ENCODE results near the gene HPX. TPM values are rescaled to one million over a fixed set of nuclear protein-coding genes. Genes with fewer than 3 reads are reported as not detected.

Gene HPX
- total RNA-seq, 6 experiments from 2014 or later, result 0.29 to 0.76 (median 0.55) TPM

GRCh38 chr11:6390718-6391469 is 49.9 kb downstream of the HPX start:
- Mint-ChIP-seq H3K4me3 (peak overlapping the region; percentile 92), H3K27me3 (ENCODE audit: insufficient read depth) (no peaks in the 10 kb centered on the region), H3K27ac (peak overlapping the region; percentile 53; the same call in 1 of the 2 replicates), H3K4me1 (ENCODE audit: low read depth) (peaks cover 47% of the 10 kb centered on the region), H3K36me3 (ENCODE audit: low read depth) (peaks cover 5% of the 10 kb centered on the region), H3K9me3 (no peaks in the 10 kb centered on the region)
- TF ChIP-seq, protein P1, sequence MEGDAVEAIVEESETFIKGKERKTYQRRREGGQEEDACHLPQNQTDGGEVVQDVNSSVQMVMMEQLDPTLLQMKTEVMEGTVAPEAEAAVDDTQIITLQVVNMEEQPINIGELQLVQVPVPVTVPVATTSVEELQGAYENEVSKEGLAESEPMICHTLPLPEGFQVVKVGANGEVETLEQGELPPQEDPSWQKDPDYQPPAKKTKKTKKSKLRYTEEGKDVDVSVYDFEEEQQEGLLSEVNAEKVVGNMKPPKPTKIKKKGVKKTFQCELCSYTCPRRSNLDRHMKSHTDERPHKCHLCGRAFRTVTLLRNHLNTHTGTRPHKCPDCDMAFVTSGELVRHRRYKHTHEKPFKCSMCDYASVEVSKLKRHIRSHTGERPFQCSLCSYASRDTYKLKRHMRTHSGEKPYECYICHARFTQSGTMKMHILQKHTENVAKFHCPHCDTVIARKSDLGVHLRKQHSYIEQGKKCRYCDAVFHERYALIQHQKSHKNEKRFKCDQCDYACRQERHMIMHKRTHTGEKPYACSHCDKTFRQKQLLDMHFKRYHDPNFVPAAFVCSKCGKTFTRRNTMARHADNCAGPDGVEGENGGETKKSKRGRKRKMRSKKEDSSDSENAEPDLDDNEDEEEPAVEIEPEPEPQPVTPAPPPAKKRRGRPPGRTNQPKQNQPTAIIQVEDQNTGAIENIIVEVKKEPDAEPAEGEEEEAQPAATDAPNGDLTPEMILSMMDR (IDR thresholded peaks at IDR 0.05), result no peak
- no peak for DNase-seq

DNA sequence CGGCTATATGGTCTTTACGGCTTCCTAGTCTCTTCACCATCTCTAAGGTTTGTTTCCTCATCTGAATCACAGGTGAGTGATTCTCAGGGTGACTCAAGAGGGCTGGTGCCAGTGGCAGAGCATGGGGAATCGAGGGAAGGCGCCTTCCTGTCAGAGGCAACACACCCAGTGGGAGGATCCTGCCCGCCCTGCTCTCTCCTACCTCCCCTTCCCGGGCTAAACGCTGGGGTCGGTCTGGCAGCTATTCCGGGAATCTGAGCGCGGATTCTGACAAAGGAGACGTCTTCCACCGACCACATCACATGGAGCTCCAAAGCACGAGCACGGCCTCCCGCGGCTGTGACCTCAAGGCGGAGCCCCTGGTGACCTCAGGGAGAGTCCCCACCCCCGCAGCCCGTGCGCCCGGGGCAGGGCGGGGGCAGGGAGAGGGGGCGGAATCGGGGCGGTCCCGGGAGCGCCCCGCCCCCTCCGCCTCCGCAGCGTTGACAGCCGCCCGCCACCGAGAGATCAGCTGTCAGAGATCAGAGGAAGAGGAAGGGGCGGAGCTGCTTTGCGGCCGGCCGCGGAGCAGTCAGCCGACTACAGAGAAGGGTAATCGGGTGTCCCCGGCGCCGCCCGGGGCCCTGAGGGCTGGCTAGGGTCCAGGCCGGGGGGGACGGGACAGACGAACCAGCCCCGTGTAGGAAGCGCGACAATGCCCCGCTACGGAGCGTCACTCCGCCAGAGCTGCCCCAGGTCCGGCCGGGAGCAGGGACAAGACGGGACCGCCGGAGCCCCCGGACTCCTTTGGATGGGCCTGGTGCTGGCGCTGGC is 50.7 kb downstream of the HPX start, which contains the start of gene SMPD1:
Gene SMPD1 (plus strand): TSS at position 570 of the 813 bp plus-strand sequence. CDS start 125 bp downstream, at position 695.
- peak within 1 kb of the TSS; percentile 92 for H3K27ac Mint-ChIP-seq
- peak within 1 kb of the TSS; percentile 92 for H3K4me3 Mint-ChIP-seq
- no peaks in the 10 kb centered on the region for H3K9me3 Mint-ChIP-seq
- H3K36me3 Mint-ChIP-seq (ENCODE audit: low read depth), result peaks cover 5% of the 10 kb centered on the region
- no peaks in the 10 kb centered on the region for H3K27me3 Mint-ChIP-seq (ENCODE audit: insufficient read depth)
- H3K4me1 Mint-ChIP-seq (ENCODE audit: low read depth), result peaks cover 47% of the 10 kb centered on the region
- TF ChIP-seq, protein P1 (IDR thresholded peaks at IDR 0.05), result no peak
- DNase-seq, result peak; percentile 77

DNA sequence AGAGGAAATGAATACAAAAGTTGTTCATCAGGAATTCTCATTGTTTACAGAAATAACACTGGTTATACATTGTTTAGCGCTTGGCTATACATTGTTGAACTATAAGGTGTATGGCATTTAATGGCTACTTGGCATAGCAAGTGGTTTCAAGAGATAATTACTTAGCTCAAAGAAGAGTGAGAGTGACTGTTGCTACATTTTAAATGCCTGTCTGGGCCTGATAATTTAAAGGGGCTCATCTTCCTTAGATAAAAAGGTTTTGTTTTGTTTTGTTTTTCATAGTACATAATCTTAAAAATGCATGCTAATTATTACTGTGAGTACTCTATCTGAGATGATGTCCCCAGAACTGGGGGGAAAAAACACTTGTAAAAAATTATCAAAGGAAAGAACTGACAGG is 52.0 kb downstream of the HPX start:
- H3K27ac Mint-ChIP-seq, result peak overlapping the region; percentile 36; the same call in 1 of the 2 replicates
- no peaks in the 10 kb centered on the region for H3K9me3 Mint-ChIP-seq
- H3K36me3 Mint-ChIP-seq (ENCODE audit: low read depth), result peaks cover 5% of the 10 kb centered on the region
- H3K4me1 Mint-ChIP-seq (ENCODE audit: low read depth), result peaks cover 47% of the 10 kb centered on the region
- H3K27me3 Mint-ChIP-seq (ENCODE audit: insufficient read depth), result peaks cover 3% of the 10 kb centered on the region; the same call in 1 of the 2 replicates
- DNase-seq, result no peak
- TF ChIP-seq, protein P1 (IDR thresholded peaks at IDR 0.05), result no peak
- no peak overlapping the region; the same call in 1 of the 2 replicates for H3K4me3 Mint-ChIP-seq

- H3K4me1 Mint-ChIP-seq (ENCODE audit: low read depth), result peaks cover 43% of the 10 kb centered on the region
- peak overlapping the region; percentile 40 for H3K27ac Mint-ChIP-seq
- H3K36me3 Mint-ChIP-seq (ENCODE audit: low read depth), result peaks cover 5% of the 10 kb centered on the region; the same call in 1 of the 2 replicates
- peak; percentile 11 for DNase-seq
- TF ChIP-seq, protein P1 (IDR thresholded peaks at IDR 0.05), result no peak
- H3K4me3 Mint-ChIP-seq, result peak overlapping the region; percentile 31
- H3K9me3 Mint-ChIP-seq, result no peaks in the 10 kb centered on the region
- H3K27me3 Mint-ChIP-seq (ENCODE audit: insufficient read depth), result peaks cover 4% of the 10 kb centered on the region; the same call in 1 of the 2 replicates
Measured at GRCh38 chr11:6387811-6388599, 52.8 kb downstream of the HPX start.
